A549 treated with dexamethasone at 1 μM for 4 hours (cell line): ENCODE data around the gene SLC25A10. TPM values are rescaled to one million over a fixed set of nuclear protein-coding genes. Genes with fewer than 3 reads are reported as not detected.

ENCODE experiments used
- total RNA-seq: library from RNA; stranded (reverse); fragments of 200-300 nt; extraction: Qiagen RNA extraction; gene quantifications from 5 replicates; pipeline ENCODE4 v1.2.3, GENCODE V29; 2022

The SLC25A10 gene
- total RNA-seq, result 25.4 to 45.1 TPM (median 41.3 TPM) in 5 replicates

GRCh38 chr17:81711814-81712467 is at the start of gene SLC25A10:
TSS of gene SLC25A10 (plus strand) at chr17:81712284. CDS start at chr17:81712427, 143 bp downstream.

GRCh38 chr17:81666342-81667191 is 45.5 kb upstream of the SLC25A10 start, which contains the start of the genes CCDC137 and OXLD1:
TSS of gene CCDC137 (plus strand) at chr17:81666737. CDS start at chr17:81666767, 30 bp downstream.
TSS of gene OXLD1 (minus strand) at chr17:81666605. CDS start at chr17:81666577, 28 bp downstream.

GRCh38 chr17:81683584-81684441 is 28.3 kb upstream of the SLC25A10 start, which contains the start of the genes ARL16 and HGS:
TSS of gene ARL16 (minus strand) at chr17:81683797. CDS start at chr17:81683753, 44 bp downstream.
TSS of gene HGS (plus strand) at chr17:81684011. CDS start at chr17:81684067, 56 bp downstream.

GRCh38 chr17:81702934-81703746 is 8.9 kb upstream of the SLC25A10 start, which contains the start of gene MRPL12:
TSS of gene MRPL12 (plus strand) at chr17:81703367. CDS start at chr17:81703502, 135 bp downstream.

Other genes starting within 250 kb of the SLC25A10 start
- 5,378 to 6,768 TPM (median 6,369 TPM) in 5 replicates for gene ACTG1, start 199.5 kb upstream of the SLC25A10 start, total RNA-seq
- gene FSCN2, start 183.9 kb upstream of the SLC25A10 start, total RNA-seq, result 0.77 to 1.7 TPM (median 1.1 TPM) in 5 replicates
- 16.1 to 26.3 TPM (median 21.7 TPM) in 5 replicates for gene FAAP100, start 159.9 kb upstream of the SLC25A10 start, total RNA-seq
- gene NPLOC4, start 75.2 kb upstream of the SLC25A10 start, total RNA-seq, result 78.4 to 102 TPM (median 96.0 TPM) in 5 replicates
- gene TSPAN10, start 75.1 kb upstream of the SLC25A10 start, total RNA-seq, result 4.0 to 5.5 TPM (median 4.3 TPM) in 5 replicates
- 1.5 to 3.6 TPM (median 2.2 TPM) in 5 replicates for gene PDE6G, start 55.7 kb upstream of the SLC25A10 start, total RNA-seq
- 31.2 to 55.4 TPM (median 50.7 TPM) in 5 replicates for gene OXLD1, start 45.7 kb upstream of the SLC25A10 start, total RNA-seq
- 56.0 to 72.5 TPM (median 62.3 TPM) in 5 replicates for gene CCDC137, start 45.5 kb upstream of the SLC25A10 start, total RNA-seq
- 40.2 to 45.0 TPM (median 42.3 TPM) in 5 replicates for gene ARL16, start 28.5 kb upstream of the SLC25A10 start, total RNA-seq
- gene HGS, start 28.3 kb upstream of the SLC25A10 start, total RNA-seq, result 136 to 196 TPM (median 182 TPM) in 5 replicates
- 203 to 295 TPM (median 273 TPM) in 5 replicates for gene MRPL12, start 8.9 kb upstream of the SLC25A10 start, total RNA-seq
- 0.08 to 0.56 TPM (median 0.33 TPM) in 5 replicates for gene GCGR, start 91.9 kb downstream of the SLC25A10 start, total RNA-seq
- gene MCRIP1, start 121.0 kb downstream of the SLC25A10 start, total RNA-seq, result 81.7 to 100 TPM (median 89.2 TPM) in 5 replicates
- gene PPP1R27, start 122.8 kb downstream of the SLC25A10 start, total RNA-seq, result 0.19 to 0.42 TPM (median 0.27 TPM) in 5 replicates
- gene P4HB, start 148.3 kb downstream of the SLC25A10 start, total RNA-seq, result 735 to 768 TPM (median 746 TPM) in 5 replicates
- 587 to 631 TPM (median 602 TPM) in 5 replicates for gene ARHGDIA, start 159.1 kb downstream of the SLC25A10 start, total RNA-seq
- gene ALYREF, start 179.3 kb downstream of the SLC25A10 start, total RNA-seq, result 182 to 229 TPM (median 212 TPM) in 5 replicates
- 198 to 216 TPM (median 207 TPM) in 5 replicates for gene ANAPC11, start 179.4 kb downstream of the SLC25A10 start, total RNA-seq
- gene NPB, start 190.0 kb downstream of the SLC25A10 start, total RNA-seq, result 0.34 to 0.63 TPM (median 0.62 TPM) in 5 replicates
- gene PCYT2, start 199.1 kb downstream of the SLC25A10 start, total RNA-seq, result 13.7 to 17.4 TPM (median 16.1 TPM) in 5 replicates
- 27.2 to 42.5 TPM (median 37.4 TPM) in 5 replicates for gene SIRT7, start 205.9 kb downstream of the SLC25A10 start, total RNA-seq
- gene MAFG, start 215.5 kb downstream of the SLC25A10 start, total RNA-seq, result 19.5 to 29.0 TPM (median 25.9 TPM) in 5 replicates
- 59.9 to 84.2 TPM (median 83.7 TPM) in 5 replicates for gene PYCR1, start 225.0 kb downstream of the SLC25A10 start, total RNA-seq
- not detected in 5 replicates for gene MYADML2, start 234.9 kb downstream of the SLC25A10 start, total RNA-seq
- 0.20 to 0.44 TPM (median 0.31 TPM) in 5 replicates for gene NOTUM, start 248.9 kb downstream of the SLC25A10 start, total RNA-seq